Ishikawa (cell line): Measurements from ENCODE around the gene LUZP4.

Experiments
- CEBPB ChIP-seq: IDR thresholded peaks from 2 replicates; pipeline ENCODE4 v1.6.1; 2012
- CREB1 ChIP-seq: IDR thresholded peaks from 2 replicates; pipeline ENCODE4 v1.6.1; 2012; ENCODE audit warnings: low read depth
- FOXM1 ChIP-seq: IDR thresholded peaks from 2 replicates; pipeline ENCODE4 v1.6.1; 2012; ENCODE audit warnings: low read depth, borderline replicate concordance
- NFIC ChIP-seq: IDR thresholded peaks from 2 replicates; pipeline ENCODE4 v1.6.1; 2012
- TAF1 ChIP-seq: IDR thresholded peaks from 2 replicates; pipeline ENCODE4 v1.6.1; 2012; ENCODE audit warnings: low read depth, mild to moderate bottlenecking
- TCF12 ChIP-seq: IDR thresholded peaks from 2 replicates; pipeline ENCODE4 v1.6.1; 2012; ENCODE audit warnings: low read depth
- TF ChIP-seq, protein P1 (sequence below): IDR thresholded peaks from 2 replicates; pipeline ENCODE4 v1.6.1; 2012

DNA sequence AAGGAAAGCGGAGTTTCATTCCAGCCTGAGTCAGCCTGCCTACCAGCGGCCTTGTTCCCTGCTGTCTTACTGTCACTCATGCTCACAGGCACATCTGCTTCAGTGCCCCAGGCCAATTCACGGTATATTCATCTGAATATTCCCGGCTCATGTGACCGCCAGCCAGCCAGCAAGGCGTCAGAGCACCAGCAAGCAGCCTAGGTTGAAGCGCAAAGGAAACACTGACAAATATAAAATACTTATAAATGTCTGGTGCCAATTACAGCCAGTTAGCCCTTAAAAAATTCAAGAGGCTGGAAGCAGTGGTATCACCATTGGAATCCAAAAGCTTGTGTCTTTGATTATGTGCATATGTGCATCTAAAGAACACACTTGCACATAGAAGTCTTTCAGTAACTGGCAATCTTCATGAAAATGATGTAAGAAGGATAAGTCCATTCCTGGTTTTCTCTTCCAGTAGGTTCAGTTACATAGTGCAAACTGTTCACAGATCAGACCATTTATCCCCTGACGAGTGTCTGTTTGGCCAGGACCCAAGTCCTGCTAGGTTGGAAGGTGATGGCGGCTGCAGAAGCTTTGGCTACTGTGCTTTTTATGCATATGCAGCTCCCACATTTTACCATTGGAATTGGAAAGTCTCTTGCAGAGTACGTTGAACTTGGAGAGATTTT, 61.3 kb downstream of the LUZP4 start:
- TF ChIP-seq TCF12 (no peak), NFIC (no peak), CEBPB (no peak), CREB1 (no peak), TAF1 (no peak), FOXM1 (no peak)
- TF ChIP-seq, protein P1, sequence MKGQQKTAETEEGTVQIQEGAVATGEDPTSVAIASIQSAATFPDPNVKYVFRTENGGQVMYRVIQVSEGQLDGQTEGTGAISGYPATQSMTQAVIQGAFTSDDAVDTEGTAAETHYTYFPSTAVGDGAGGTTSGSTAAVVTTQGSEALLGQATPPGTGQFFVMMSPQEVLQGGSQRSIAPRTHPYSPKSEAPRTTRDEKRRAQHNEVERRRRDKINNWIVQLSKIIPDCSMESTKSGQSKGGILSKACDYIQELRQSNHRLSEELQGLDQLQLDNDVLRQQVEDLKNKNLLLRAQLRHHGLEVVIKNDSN: no peak
